Measurements from ENCODE around the gene RHO.

DNA sequence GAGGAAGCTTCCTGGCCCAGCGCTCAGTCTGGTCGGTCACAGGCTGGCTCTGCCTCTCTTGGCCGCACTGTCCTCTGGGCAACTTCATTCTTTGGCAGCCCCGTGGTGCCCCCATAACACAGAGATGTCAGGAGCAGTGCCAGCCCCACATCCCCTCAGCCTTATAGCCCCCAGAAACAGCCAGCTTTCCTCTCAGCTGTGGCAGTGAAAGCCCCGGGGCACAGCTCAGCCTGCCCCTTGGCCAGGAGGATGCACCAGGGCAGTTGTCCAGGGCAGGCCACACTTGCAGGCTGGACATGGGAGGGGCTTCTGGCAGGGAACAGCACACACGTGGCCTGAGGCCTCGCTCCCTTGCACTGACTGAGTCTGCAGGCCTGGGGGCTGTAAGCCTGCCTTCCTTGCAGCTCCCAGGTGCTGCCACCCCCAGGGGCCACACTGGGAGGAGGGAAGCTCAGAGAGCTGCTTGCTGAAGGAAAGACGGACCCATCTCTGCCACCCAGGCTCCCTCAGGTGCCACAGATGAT, 10.3 kb upstream of the RHO start:
- TF ChIP-seq, protein P1, sequence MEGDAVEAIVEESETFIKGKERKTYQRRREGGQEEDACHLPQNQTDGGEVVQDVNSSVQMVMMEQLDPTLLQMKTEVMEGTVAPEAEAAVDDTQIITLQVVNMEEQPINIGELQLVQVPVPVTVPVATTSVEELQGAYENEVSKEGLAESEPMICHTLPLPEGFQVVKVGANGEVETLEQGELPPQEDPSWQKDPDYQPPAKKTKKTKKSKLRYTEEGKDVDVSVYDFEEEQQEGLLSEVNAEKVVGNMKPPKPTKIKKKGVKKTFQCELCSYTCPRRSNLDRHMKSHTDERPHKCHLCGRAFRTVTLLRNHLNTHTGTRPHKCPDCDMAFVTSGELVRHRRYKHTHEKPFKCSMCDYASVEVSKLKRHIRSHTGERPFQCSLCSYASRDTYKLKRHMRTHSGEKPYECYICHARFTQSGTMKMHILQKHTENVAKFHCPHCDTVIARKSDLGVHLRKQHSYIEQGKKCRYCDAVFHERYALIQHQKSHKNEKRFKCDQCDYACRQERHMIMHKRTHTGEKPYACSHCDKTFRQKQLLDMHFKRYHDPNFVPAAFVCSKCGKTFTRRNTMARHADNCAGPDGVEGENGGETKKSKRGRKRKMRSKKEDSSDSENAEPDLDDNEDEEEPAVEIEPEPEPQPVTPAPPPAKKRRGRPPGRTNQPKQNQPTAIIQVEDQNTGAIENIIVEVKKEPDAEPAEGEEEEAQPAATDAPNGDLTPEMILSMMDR (IDR thresholded peaks at IDR 0.05), result no peak
- TF ChIP-seq EP300 (IDR thresholded peaks at IDR 0.05), result no peak
- no peak for TF ChIP-seq POLR2A (IDR thresholded peaks at IDR 0.05)
